Endothelial cell (in vitro differentiated cells): ENCODE results near the gene ATCAY. TPM values are rescaled to one million over a fixed set of nuclear protein-coding genes. Genes with fewer than 3 reads are reported as not detected.

Experiments
- DNase-seq: peaks from one replicate; pipeline ENCODE4 v3.0.0; 2021; ENCODE audit warnings: low spot score
- H3K27ac Mint-ChIP-seq: one replicate; pipeline ENCODE4 v1.8.0; 2021; ENCODE audit warnings: mixed read lengths, inconsistent platforms; ENCODE audit not compliant: unreplicated experiment
- H3K27me3 Mint-ChIP-seq: one replicate; pipeline ENCODE4 v1.8.0; 2021; ENCODE audit warnings: mild to moderate bottlenecking, moderate library complexity, mixed read lengths, inconsistent platforms; ENCODE audit not compliant: unreplicated experiment
- H3K36me3 Mint-ChIP-seq: one replicate; pipeline ENCODE4 v1.8.0; 2021; ENCODE audit warnings: mild to moderate bottlenecking, low read depth, mixed read lengths, inconsistent platforms; ENCODE audit not compliant: unreplicated experiment
- H3K4me1 Mint-ChIP-seq: one replicate; pipeline ENCODE4 v1.8.0; 2021; ENCODE audit warnings: mild to moderate bottlenecking, mixed read lengths, inconsistent platforms; ENCODE audit not compliant: unreplicated experiment
- H3K4me3 Mint-ChIP-seq: one replicate; pipeline ENCODE4 v1.8.0; 2021; ENCODE audit warnings: mild to moderate bottlenecking, mixed read lengths, inconsistent platforms; ENCODE audit not compliant: unreplicated experiment
- H3K9me3 Mint-ChIP-seq: one replicate; pipeline ENCODE4 v1.8.0; 2021; ENCODE audit warnings: mixed read lengths, inconsistent platforms; ENCODE audit not compliant: unreplicated experiment
- CTCF ChIP-seq: fragments of 200-600 bp; sonication (generic); IDR thresholded peaks from one replicate; pipeline ENCODE4 v1.5.0; 2021; ENCODE audit warnings: antibody characterized with exemption; ENCODE audit not compliant: unreplicated experiment
- total RNA-seq: library from RNA; stranded (reverse); fragmentation: NEBNext Ultra II Directional; extraction: Animal tissue kit (Norgen Biotek cat#: 25700); gene quantifications from one replicate; pipeline ENCODE4 v1.2.1, GENCODE V29; 2021; ENCODE audit not compliant: unreplicated experiment

The ATCAY gene
- total RNA-seq, 1 donor from 2014 or later: 0.67 TPM

GRCh38 chr19:3968556-3969434, 88.3 kb downstream of the ATCAY start:
- DNase-seq: peak; percentile 90
- no peak for TF ChIP-seq CTCF
- H3K4me1 Mint-ChIP-seq: peaks cover 30% of the 10 kb centered on the region
- H3K4me3 Mint-ChIP-seq: peak overlapping the region; percentile 97
- H3K9me3 Mint-ChIP-seq: no peaks in the 10 kb centered on the region
- peak overlapping the region; percentile 98 for H3K27ac Mint-ChIP-seq
- H3K27me3 Mint-ChIP-seq: peaks cover 17% of the 10 kb centered on the region
- peaks cover 32% of the 10 kb centered on the region for H3K36me3 Mint-ChIP-seq

GRCh38 chr19:3969435-3970312, 89.2 kb downstream of the ATCAY start:
- Mint-ChIP-seq H3K27ac (peak overlapping the region; percentile 98), H3K27me3 (peaks cover 16% of the 10 kb centered on the region), H3K4me1 (peaks cover 30% of the 10 kb centered on the region), H3K36me3 (peaks cover 32% of the 10 kb centered on the region), H3K4me3 (peak overlapping the region; percentile 97), H3K9me3 (no peaks in the 10 kb centered on the region)
- peak; percentile 51 for DNase-seq
- TF ChIP-seq CTCF: no peak

- Mint-ChIP-seq H3K27me3 (peaks cover 17% of the 10 kb centered on the region), H3K4me3 (peak overlapping the region; percentile 97), H3K4me1 (peaks cover 30% of the 10 kb centered on the region), H3K27ac (peak overlapping the region; percentile 98), H3K36me3 (peaks cover 32% of the 10 kb centered on the region), H3K9me3 (no peaks in the 10 kb centered on the region)
- no peak for DNase-seq
- TF ChIP-seq CTCF: no peak
Observed at GRCh38 chr19:3970313-3970807, 89.9 kb downstream of the ATCAY start.

GRCh38 chr19:3970808-3971598, 90.5 kb downstream of the ATCAY start, which contains the start of gene DAPK3:
DAPK3 (minus strand) TSS chr19:3971099; CDS start chr19:3969735, 1,364 bp downstream.
- peak within 1 kb of the TSS; percentile 98 for H3K27ac Mint-ChIP-seq
- H3K4me1 Mint-ChIP-seq: peaks cover 30% of the 10 kb centered on the region
- H3K4me3 Mint-ChIP-seq: peak within 1 kb of the TSS; percentile 97
- no peak for TF ChIP-seq CTCF
- H3K27me3 Mint-ChIP-seq: peaks cover 16% of the 10 kb centered on the region
- H3K36me3 Mint-ChIP-seq: peaks cover 32% of the 10 kb centered on the region
- H3K9me3 Mint-ChIP-seq: no peaks in the 10 kb centered on the region
- DNase-seq: peak; percentile 98
